NCI-H1436 (cell line): ENCODE results near the gene ZC3H18.
A peak's percentile ranks its signal among the peaks of the same experiment; 100 is the strongest.

Experiments
- DNase-seq: peaks from one replicate; lab custom pipeline; 2025; lab: John Stamatoyannopoulos, UW

The ZC3H18 gene

GRCh38 chr16:88642881-88643643 is 72.9 kb downstream of the ZC3H18 start:
- DNase-seq, result no peak

- no peak for DNase-seq
Observed at GRCh38 chr16:88643644-88643932, 73.4 kb downstream of the ZC3H18 start.

- DNase-seq, result no peak
Observed at GRCh38 chr16:88645455-88645854, 75.3 kb downstream of the ZC3H18 start.

- no peak for DNase-seq
Observed at GRCh38 chr16:88645941-88646340, 75.7 kb downstream of the ZC3H18 start.

- DNase-seq, result no peak
Observed at GRCh38 chr16:88646345-88647034, 76.3 kb downstream of the ZC3H18 start.

- no peak for DNase-seq
Observed at GRCh38 chr16:88647178-88648070, 77.2 kb downstream of the ZC3H18 start.

GRCh38 chr16:88649195-88649923 is 79.2 kb downstream of the ZC3H18 start:
- peak; percentile 87 for DNase-seq

GRCh38 chr16:88649924-88650748 is 79.9 kb downstream of the ZC3H18 start:
- DNase-seq, result peak; percentile 67

- DNase-seq, result no peak
Observed at GRCh38 chr16:88650749-88651275, 80.6 kb downstream of the ZC3H18 start, which contains the start of gene CYBA. Gene CYBA (minus strand): TSS chr16:88651053. CDS start chr16:88651013, 40 bp downstream.

- no peak for DNase-seq
Observed at GRCh38 chr16:88651276-88651988, 81.2 kb downstream of the ZC3H18 start.

GRCh38 chr16:88651989-88652761 is 82.0 kb downstream of the ZC3H18 start:
- DNase-seq, result no peak

- DNase-seq, result no peak
Observed at GRCh38 chr16:88652762-88653063, 82.5 kb downstream of the ZC3H18 start.

GRCh38 chr16:88653101-88653500 is 82.9 kb downstream of the ZC3H18 start:
- DNase-seq, result no peak

GRCh38 chr16:88653596-88654362 is 83.6 kb downstream of the ZC3H18 start:
- DNase-seq, result no peak

GRCh38 chr16:88654363-88655052 is 84.3 kb downstream of the ZC3H18 start:
- DNase-seq, result no peak

GRCh38 chr16:88655053-88655732 is 85.0 kb downstream of the ZC3H18 start:
- DNase-seq, result no peak

- no peak for DNase-seq
Observed at GRCh38 chr16:88655733-88656281, 85.6 kb downstream of the ZC3H18 start.
